Measurements from ENCODE around the gene SEC22A.
"Not testable (repeated sequence)": the region's sequence is repeated elsewhere in the genome, so short reads cannot be mapped to it uniquely, and the experiment has no call there.

Gene SEC22A

GRCh38 chr3:123169930-123170329 is 31.8 kb upstream of the SEC22A start:
- no peak for DNase-seq (ENCODE audit: low read depth in 2 of 3, low spot score in 1 of 3)

DNA sequence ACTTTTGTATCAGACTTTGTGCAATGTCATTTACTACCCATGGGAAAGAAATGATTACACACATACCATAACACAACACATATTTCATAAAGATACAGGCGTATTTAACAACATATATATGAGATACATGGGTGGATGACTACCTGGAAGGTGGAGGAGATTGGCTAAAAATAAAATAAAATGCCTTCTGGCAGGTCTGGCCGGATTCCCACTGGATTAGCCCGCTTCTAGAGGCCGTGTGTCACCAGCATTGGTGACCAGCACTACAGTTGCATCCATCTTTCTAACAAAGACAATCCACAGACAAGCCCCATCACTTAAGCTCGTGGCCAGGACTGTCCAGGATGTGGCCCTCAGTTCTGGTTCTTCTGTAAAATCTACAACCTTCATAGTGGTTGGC is 21.0 kb upstream of the SEC22A start:
- DNase-seq (ENCODE audit: low read depth in 2 of 3, low spot score in 1 of 3) = no peak

DNA sequence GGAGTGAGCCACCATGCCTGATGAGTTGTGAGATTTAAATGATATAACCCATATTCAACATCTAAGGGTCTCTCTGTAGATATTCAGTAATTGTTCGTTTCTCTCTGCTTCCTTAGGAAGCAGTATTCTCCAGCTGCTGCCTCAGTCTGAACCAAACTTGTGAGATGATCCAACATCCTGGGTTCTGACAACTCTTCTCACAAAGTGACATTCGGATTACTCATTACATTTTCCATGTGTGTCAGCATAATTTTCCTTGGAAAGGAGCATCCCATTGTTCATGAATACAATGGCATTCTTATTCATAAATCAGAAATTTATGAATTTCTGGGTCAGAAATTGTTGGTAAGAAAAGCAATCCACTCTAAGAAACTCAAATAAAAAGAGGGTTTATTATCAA is 15.0 kb upstream of the SEC22A start:
- no peak for DNase-seq (ENCODE audit: low read depth in 2 of 3, low spot score in 1 of 3)

DNA sequence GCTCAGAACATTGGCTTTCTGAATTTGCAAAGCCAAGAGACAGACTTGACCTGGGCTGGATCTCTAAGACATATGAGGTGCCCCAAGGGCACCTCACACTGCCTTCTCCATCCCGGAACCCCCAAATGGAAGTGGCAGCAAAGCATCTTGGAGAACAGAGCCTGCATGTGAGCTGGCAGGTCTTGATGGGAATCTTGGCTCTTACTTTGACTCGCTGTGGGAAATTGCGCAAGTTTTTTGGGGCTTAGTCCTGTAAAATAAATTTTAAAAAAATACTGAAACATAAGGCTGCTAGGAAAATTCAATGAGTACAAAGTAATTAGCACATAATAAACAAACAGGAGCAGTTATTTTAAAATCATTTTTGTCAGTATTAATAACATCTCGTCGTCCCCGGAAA is 13.7 kb upstream of the SEC22A start:
- DNase-seq (ENCODE audit: low read depth in 2 of 3, low spot score in 1 of 3) = no peak

- no peak for DNase-seq (ENCODE audit: low read depth in 2 of 3, low spot score in 1 of 3)
These were observed 8.2 kb upstream of the SEC22A start for GRCh38 chr3:123193448-123194101.

- no peak for DNase-seq (ENCODE audit: low read depth in 2 of 3, low spot score in 1 of 3)
These were observed 7.2 kb upstream of the SEC22A start for GRCh38 chr3:123194552-123194951.

DNA sequence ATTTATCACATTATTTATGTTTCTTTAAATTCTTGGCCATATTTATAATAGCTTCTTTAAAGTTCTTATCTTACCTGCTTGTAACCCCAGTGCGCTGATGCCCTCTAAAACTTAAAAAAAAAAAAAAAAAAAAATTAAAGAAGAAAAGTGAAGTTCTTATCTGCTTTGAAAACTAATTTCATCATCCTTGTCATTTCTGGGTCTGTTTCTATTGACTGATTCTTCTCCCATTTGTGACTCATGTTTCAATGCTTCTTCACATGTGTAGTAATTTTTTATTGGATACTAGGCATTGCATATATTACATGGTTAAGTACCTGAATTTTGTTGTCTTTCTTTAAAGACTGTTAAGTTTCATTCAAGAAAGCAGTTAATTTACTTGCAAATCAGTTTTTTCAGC is 3.4 kb upstream of the SEC22A start:
- no peak for DNase-seq (ENCODE audit: low read depth in 2 of 3, low spot score in 1 of 3)

GRCh38 chr3:123201223-123201556 is 553 bp upstream of the SEC22A start:
- no peak for DNase-seq (ENCODE audit: low read depth in 2 of 3, low spot score in 1 of 3)

GRCh38 chr3:123202451-123202850 is 708 bp downstream of the SEC22A start:
- DNase-seq (ENCODE audit: low read depth in 2 of 3, low spot score in 1 of 3) = no peak

DNA sequence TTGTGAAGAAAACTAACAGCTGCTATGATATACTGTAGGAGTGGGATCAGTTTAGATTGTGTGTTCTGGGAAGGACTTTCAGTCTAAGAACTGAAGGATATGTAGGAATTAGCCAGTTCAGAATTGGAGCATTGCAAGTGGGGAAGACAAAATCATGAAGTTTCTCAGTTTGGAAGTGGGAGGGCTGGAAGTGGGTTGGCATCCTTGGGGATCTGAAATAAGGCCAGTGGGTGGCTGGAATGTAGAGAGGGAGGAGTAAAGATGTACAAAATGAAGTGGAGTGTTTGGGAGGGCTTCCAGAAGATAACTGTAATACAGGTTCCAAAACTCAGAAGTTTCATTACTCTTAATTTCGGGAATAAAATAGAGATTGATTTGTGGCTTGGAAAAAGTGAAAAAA is 17.2 kb downstream of the SEC22A start:
- no peak for DNase-seq (ENCODE audit: low read depth in 2 of 3, low spot score in 1 of 3)

DNA sequence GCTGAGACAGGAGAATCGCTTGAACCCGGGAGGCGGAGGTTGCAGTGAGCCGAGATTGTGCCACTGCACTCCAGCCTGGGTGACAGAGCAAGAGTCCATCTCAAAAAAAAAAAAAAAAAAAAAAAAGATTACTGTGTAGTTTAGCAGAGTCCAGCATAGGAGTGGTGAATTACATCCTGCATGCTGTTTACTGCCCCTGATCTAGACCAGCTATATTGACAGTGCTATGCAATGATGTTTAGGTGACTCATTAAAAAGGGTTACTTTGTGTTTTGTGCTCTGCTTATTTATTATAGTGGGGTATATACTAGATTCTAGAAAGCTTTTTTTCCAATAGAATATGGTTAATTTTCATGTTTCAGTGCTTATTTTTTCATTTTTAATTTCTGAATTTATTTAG is 19.6 kb downstream of the SEC22A start:
- DNase-seq (ENCODE audit: low read depth in 2 of 3, low spot score in 1 of 3) = not testable (repeated sequence)

DNA sequence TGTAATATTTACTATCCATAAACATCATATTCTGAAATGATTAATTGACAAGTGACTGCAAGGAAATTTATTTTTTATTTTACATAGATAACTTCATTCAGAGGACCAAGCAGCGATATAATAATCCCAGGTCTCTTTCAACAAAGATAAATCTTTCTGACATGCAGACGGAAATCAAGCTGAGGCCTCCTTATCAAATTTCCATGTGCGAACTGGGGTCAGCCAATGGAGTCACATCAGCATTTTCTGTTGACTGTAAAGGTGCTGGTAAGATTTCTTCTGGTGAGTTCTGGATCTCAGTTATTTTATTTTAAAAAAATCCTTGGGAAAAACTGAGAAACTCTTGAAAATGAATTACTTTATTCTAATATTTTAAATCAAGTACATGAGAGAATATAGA is 23.3 kb downstream of the SEC22A start:
- DNase-seq (ENCODE audit: low read depth in 2 of 3, low spot score in 1 of 3) = no peak

DNA sequence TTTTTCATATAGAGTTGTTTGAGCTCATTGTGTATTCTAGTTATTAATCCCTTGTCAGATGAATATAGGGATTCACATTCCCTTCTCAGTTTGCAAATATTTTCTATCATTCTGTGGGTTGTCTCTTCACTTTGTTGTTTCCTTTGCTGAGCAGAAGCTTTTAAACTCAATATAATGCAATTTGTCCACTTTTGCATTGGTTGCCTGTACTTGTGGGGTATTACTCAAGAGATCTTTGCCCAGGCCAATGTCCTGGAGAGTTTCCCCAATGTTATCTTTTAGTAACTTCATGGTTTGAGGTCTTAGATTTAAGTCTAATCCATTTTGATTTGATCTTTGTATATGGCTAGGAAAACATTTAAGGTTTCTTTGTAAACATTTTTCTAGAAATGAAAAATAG is 24.8 kb downstream of the SEC22A start:
- no peak for DNase-seq (ENCODE audit: low read depth in 2 of 3, low spot score in 1 of 3)

DNA sequence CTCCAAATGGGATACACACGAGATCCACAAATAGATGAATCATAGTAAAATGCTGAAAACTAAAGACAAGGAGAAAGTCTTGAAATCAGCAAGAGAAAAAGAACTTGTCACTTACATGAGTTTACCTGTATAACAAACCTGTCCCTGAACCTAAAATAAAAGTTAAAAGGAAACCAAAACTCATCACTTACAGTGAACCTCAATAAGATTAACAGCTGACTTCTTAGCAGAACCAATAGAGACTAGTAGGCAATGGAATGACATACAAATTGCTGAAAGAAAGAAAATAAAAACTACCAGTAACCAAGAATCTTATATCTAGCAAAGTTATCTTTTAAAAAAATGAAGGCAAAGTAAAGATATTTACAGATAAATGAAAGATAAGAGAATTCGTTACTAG is 27.4 kb downstream of the SEC22A start:
- DNase-seq (ENCODE audit: low read depth in 2 of 3, low spot score in 1 of 3) = no peak

- DNase-seq (ENCODE audit: low read depth in 2 of 3, low spot score in 1 of 3) = no peak
These were observed 35.2 kb downstream of the SEC22A start for GRCh38 chr3:123236902-123237301.

GRCh38 chr3:123239186-123239585 is 37.4 kb downstream of the SEC22A start:
- not testable (repeated sequence) for DNase-seq (ENCODE audit: low read depth in 2 of 3, low spot score in 1 of 3)

GRCh38 chr3:123239756-123240155 is 38.0 kb downstream of the SEC22A start:
- DNase-seq (ENCODE audit: low read depth in 2 of 3, low spot score in 1 of 3) = no peak

DNA sequence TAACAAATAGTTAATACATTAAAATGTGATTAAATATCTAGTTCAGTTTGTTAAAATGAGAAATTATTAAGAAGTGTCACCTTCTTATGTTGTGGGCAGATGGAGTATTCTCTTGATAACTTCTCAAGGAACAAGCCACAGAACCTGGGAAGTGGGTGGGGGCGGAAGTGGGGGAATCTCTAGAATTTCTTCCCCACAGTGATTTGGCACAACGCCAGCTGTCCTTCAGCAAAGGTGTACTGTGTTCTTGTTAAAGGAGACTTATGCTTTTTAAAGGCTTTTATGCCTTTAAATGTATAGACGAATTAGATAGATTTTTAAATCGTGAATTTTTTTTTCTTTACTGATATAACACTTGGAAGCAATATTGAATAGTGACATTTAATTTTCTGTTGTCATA is 42.4 kb downstream of the SEC22A start:
- no peak for DNase-seq (ENCODE audit: low read depth in 2 of 3, low spot score in 1 of 3)

DNA sequence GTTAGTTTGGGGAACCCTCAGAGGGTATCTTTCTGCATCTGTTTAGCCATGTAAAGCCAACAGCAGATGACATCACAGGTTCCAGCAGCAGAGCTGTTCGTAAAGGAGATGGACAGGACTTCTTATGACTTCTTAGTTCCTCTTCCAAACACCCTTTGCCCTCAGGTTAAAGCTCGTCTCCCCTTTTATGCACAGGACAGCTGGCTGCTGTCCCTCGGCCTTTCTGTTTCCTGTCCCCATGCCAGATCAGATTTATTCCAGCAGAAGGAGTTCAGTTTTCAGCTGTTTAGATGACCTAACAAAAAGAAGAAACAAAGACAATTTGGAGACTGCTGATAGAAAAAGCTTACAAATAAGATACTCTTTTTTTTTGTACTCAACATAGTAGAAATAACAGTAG is 45.1 kb downstream of the SEC22A start:
- no peak for DNase-seq (ENCODE audit: low read depth in 2 of 3, low spot score in 1 of 3)

GRCh38 chr3:123256256-123256655 is 54.5 kb downstream of the SEC22A start:
- no peak for DNase-seq (ENCODE audit: low read depth in 2 of 3, low spot score in 1 of 3)

DNA sequence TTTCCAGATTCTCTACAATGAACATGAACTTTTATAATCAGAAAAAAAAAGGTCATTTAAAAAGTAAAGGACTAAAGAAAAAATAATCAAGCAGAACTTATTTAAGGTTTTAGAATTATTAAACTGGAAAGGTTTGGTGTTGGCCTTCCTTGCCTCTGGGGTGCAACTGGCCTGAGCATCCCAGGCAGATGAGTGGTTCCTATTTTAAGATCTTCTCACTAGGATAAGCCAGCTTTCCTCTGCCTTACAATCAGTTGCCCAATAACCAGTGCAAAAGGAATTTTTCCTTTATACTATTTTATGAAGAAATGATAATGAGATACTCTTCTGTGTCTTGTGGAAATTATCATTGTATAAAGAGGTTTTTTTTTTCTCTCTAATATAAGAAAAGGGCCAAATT is 56.6 kb downstream of the SEC22A start:
- no peak for DNase-seq (ENCODE audit: low read depth in 2 of 3, low spot score in 1 of 3)

DNA sequence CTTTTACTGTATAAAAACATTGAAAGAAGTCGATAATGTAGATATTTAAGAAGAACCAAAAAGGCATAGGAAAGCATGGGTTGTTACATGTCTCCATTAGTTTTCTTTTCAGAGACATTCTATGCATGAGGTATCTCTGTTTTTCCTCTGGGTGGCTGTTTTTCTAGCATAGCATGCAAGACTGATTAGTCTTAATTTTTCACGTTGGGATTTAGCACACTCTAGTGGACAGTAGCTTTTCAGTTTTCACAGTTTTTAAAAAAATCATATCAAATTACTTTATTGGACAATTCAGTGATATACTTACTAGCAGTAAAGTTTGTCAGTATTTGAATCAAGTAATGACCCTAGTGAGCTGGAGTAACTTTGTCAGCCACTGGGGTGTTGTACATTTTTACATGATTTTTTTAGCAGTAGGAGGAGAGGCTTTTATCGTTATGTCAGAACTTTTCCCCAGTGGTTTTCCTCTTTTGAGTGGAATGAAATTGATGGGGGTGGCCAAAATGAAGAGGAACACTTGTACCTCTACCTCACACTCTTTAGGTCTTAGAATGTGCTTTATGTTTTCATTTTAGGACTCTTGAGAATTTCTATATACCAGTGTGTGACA is 57.2 kb downstream of the SEC22A start:
- no peak for DNase-seq (ENCODE audit: low read depth in 2 of 3, low spot score in 1 of 3)

GRCh38 chr3:123261666-123262065 is 59.9 kb downstream of the SEC22A start:
- DNase-seq (ENCODE audit: low read depth in 2 of 3, low spot score in 1 of 3) = no peak

All from stimulated activated CD4-positive, alpha-beta T cell treated with anti-CD3 and anti-CD28 coated beads, Interleukin-12 subunit alpha, Interleukin-12 subunit beta, amount 100 ng/mL, for 48 hours (primary cell).